Vagina (tissue), 2 donors: ENCODE data around the gene SLC28A1. TPM values are rescaled to one million over a fixed set of nuclear protein-coding genes. Genes with fewer than 3 reads are reported as not detected.

Source experiments
- DNase-seq, 2 donors: peaks; one replicate each; pipeline ENCODE4 v3.0.0-alpha.2; 2017; ENCODE audit errors: extremely low spot score in 2 of 2
- H3K27ac ChIP-seq: fragments of 200-600 bp; sonication (generic); one replicate; pipeline ENCODE4 v1.5.1; 2019
- H3K27me3 ChIP-seq: fragments of 200-600 bp; sonication (generic); one replicate; pipeline ENCODE4 v1.5.1; 2019
- H3K36me3 ChIP-seq, 2 donors: fragments of 200-600 bp; sonication (generic); one replicate each; pipeline ENCODE4 v1.5.1; 2017 to 2019
- H3K4me1 ChIP-seq: fragments of 200-600 bp; sonication (generic); one replicate; pipeline ENCODE4 v1.5.1; 2019
- H3K4me3 ChIP-seq, 2 donors: fragments of 200-600 bp; sonication (generic); 1 replicate in 1 of 2; 2 replicates in 1 of 2; pipeline ENCODE4 v1.5.1; 2016 to 2019
- H3K9me3 ChIP-seq: fragments of 200-600 bp; sonication (generic); one replicate; pipeline ENCODE4 v1.5.1; 2019
- POLR2A ChIP-seq, 2 donors: fragments of 450-650 bp; IDR thresholded peaks; one replicate each; pipeline ENCODE4 v1.6.1; 2017; ENCODE audit warnings: antibody characterized with exemption in 2 of 2, mild to moderate bottlenecking in 2 of 2, moderate library complexity in 2 of 2
- POLR2AphosphoS5 ChIP-seq, 2 donors: sonication (generic); formaldehyde crosslinking; IDR thresholded peaks; one replicate each; pipeline ENCODE4 v1.9.0; 2017; ENCODE audit warnings: antibody characterized with exemption in 2 of 2, mild to moderate bottlenecking in 2 of 2, low read depth in 1 of 2; ENCODE audit not compliant: insufficient read depth in 1 of 2
- intact Hi-C: fragments of 100-400 bp; cut with DNase I; formaldehyde crosslinking; loops from one replicate; pipeline ENCODE4 v1.15.1; 2023
- total RNA-seq: library from RNA; depleted of rRNA; stranded (reverse); fragments of >200 nt; gene quantifications from one replicate; pipeline ENCODE4 v1.2.3, GENCODE V29; 2016
- TF ChIP-seq, protein P1 (sequence below), 3 experiments: fragments of 450-650 bp in 2 of 3; fragments of 200-600 bp in 1 of 3; sonication (generic) in 1 of 3; IDR thresholded peaks; one replicate each; pipeline ENCODE4 v1.5.1; 2017 to 2019; ENCODE audit warnings: antibody characterized with exemption in 3 of 3, mild to moderate bottlenecking in 2 of 3, moderate library complexity in 2 of 3

Gene SLC28A1
- total RNA-seq, 1 donor from 2014 or later, result not detected

DNA sequence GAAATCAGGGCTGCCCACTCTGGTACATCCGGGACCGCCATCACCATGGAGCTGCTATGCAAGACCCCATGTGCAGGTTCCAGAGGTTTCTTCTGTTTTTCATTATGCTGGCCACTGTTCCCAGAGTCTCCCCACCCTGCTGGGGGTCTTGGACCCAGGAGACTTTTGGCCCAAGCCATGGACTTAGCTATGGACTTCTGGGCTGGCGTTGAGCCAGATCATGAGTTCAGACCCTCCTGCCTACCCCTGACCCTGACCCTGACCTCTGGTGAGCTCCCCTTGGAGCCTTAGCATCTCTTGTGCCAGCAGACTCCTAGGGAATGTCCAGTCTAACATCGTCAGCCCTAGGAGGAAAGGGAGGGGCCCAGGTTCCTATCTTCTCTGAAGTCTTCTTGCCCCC is 25.3 kb downstream of the SLC28A1 start:
- H3K36me3 ChIP-seq, result no peaks in the 10 kb centered on the region
- TF ChIP-seq POLR2A (IDR thresholded peaks at IDR 0.05) (no peak), POLR2AphosphoS5 (IDR thresholded peaks at IDR 0.05; ENCODE audit: insufficient read depth in 1 of 2, low read depth in 1 of 2) (no peak)
- TF ChIP-seq, protein P1, sequence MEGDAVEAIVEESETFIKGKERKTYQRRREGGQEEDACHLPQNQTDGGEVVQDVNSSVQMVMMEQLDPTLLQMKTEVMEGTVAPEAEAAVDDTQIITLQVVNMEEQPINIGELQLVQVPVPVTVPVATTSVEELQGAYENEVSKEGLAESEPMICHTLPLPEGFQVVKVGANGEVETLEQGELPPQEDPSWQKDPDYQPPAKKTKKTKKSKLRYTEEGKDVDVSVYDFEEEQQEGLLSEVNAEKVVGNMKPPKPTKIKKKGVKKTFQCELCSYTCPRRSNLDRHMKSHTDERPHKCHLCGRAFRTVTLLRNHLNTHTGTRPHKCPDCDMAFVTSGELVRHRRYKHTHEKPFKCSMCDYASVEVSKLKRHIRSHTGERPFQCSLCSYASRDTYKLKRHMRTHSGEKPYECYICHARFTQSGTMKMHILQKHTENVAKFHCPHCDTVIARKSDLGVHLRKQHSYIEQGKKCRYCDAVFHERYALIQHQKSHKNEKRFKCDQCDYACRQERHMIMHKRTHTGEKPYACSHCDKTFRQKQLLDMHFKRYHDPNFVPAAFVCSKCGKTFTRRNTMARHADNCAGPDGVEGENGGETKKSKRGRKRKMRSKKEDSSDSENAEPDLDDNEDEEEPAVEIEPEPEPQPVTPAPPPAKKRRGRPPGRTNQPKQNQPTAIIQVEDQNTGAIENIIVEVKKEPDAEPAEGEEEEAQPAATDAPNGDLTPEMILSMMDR (IDR thresholded peaks at IDR 0.05), result no peak
- H3K27ac ChIP-seq, result peak overlapping the region; percentile 84
- intact Hi-C loops, result no loop called here
- no peaks in the 10 kb centered on the region for H3K9me3 ChIP-seq
- H3K4me3 ChIP-seq, result no peak overlapping the region
- H3K27me3 ChIP-seq, result no peaks in the 10 kb centered on the region
- no peak for DNase-seq
- H3K4me1 ChIP-seq, result peaks cover 76% of the 10 kb centered on the region

DNA sequence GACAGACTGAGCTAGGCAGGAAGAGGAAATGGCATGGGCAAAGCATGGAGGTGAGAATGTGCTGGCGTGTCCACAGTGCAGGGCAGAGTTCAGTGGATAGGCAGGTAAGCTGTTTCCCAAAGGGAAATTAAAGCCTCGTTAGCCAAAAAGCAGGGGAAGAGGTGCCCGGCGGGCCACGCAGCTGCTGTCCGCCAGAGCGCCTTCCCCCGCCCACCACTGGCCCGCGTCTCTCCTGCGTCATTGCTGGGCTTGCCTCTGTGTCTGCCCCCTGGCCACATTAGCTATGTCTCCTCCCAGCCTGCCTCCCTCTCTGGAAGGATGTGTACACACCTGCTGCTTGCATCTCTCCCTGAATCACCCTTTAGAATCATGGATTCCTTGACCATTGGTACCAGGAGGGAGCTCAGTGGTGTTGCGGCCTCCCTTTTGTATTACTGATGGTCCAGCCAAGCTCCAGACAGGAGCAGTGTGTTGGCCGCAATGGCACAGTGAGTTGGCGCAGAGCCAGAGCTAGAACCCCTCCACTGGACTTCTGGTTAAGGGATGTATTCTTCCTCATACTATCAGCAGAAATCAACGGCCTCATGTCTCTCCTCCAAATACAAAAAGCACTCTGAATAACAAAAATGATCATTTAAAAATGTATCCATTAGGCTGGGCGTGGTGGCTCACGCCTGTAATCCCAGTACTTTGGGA is 26.6 kb downstream of the SLC28A1 start:
- H3K27me3 ChIP-seq, result no peaks in the 10 kb centered on the region
- H3K4me3 ChIP-seq, result no peak overlapping the region
- no peaks in the 10 kb centered on the region for H3K36me3 ChIP-seq
- intact Hi-C loops, result no loop called here
- peak overlapping the region; percentile 84 for H3K27ac ChIP-seq
- TF ChIP-seq POLR2AphosphoS5 (IDR thresholded peaks at IDR 0.05; ENCODE audit: insufficient read depth in 1 of 2, low read depth in 1 of 2) (no peak), POLR2A (IDR thresholded peaks at IDR 0.05) (no peak)
- TF ChIP-seq, protein P1 (IDR thresholded peaks at IDR 0.05), result no peak
- peaks cover 80% of the 10 kb centered on the region for H3K4me1 ChIP-seq
- DNase-seq, result no peak
- H3K9me3 ChIP-seq, result no peaks in the 10 kb centered on the region

DNA sequence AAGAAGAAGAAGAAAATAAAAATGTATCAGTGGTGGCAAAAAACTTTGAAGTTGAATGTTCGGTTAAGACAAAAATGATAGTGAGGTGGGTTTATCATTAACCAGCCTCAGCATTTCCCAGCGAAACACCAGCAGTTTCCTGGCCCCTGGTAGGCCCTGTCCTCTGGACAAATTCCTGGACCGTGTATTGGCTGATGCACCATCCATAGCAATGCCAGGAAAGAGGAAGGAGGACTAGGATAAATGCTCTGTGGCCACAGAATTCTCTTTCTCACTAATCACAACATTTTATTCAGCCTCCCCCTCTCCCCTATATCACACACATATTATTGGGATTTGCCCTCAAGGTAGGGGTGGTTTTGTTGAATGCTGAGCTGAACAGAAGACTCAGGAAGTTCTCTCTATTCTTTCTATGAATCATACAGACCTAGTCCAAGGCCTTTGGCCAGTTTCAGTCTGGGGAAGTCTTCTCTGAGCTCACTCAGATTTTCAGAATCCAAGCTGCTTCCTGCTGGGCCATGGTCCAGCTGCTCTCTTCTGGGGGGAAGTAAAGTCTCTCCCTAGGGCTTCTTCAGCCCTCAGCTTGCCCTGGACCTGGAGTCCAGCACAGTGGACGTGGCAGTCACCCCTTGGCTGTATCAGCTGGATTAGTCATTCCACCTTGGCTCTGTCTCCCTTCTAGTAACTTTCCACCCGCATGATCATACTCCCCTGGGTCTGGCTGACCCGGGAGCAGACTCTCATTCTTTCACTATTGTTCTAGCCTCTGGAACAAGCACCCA is 27.6 kb downstream of the SLC28A1 start:
- no peaks in the 10 kb centered on the region for H3K27me3 ChIP-seq
- H3K4me1 ChIP-seq, result peaks cover 76% of the 10 kb centered on the region
- peak in 1 of 2 donors; percentile 99 for DNase-seq
- no peaks in the 10 kb centered on the region for H3K9me3 ChIP-seq
- intact Hi-C loops, result no loop called here
- peak overlapping the region; percentile 84 for H3K27ac ChIP-seq
- peak; percentile 78 to 95 for TF ChIP-seq POLR2AphosphoS5 (IDR thresholded peaks at IDR 0.05; ENCODE audit: insufficient read depth in 1 of 2, low read depth in 1 of 2)
- TF ChIP-seq, protein P1 (IDR thresholded peaks at IDR 0.05), result no peak
- no peak for TF ChIP-seq POLR2A (IDR thresholded peaks at IDR 0.05)
- no peaks in the 10 kb centered on the region for H3K36me3 ChIP-seq
- H3K4me3 ChIP-seq, result no peak overlapping the region

DNA sequence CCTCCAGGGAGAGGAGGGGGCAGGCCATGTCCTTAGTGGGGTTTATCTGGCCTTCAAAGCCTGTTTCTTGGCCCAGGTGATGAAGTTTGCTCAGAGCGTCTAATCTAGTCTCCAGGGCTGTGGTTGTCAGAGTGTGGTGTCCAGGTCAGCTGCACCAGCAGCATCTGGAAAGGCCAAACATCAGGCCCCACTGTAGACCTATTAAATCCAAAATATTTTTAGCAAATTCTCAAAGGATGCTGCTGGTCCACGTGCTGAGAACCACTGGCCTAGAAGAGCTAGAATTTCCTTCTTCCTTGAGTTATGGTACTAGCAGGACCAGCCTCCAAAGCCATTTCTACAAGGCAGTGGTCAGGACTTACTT is 28.9 kb downstream of the SLC28A1 start:
- Histone ChIP-seq H3K27ac (peak overlapping the region; percentile 84), H3K4me1 (peaks cover 67% of the 10 kb centered on the region), H3K9me3 (no peaks in the 10 kb centered on the region), H3K4me3 (no peak overlapping the region), H3K36me3 (no peaks in the 10 kb centered on the region), H3K27me3 (no peaks in the 10 kb centered on the region)
- no peak for TF ChIP-seq POLR2AphosphoS5 (IDR thresholded peaks at IDR 0.05; ENCODE audit: insufficient read depth in 1 of 2, low read depth in 1 of 2)
- TF ChIP-seq, protein P1 (IDR thresholded peaks at IDR 0.05), result no peak
- TF ChIP-seq POLR2A (IDR thresholded peaks at IDR 0.05), result no peak
- intact Hi-C loops, result no loop called here
- no peak for DNase-seq

DNA sequence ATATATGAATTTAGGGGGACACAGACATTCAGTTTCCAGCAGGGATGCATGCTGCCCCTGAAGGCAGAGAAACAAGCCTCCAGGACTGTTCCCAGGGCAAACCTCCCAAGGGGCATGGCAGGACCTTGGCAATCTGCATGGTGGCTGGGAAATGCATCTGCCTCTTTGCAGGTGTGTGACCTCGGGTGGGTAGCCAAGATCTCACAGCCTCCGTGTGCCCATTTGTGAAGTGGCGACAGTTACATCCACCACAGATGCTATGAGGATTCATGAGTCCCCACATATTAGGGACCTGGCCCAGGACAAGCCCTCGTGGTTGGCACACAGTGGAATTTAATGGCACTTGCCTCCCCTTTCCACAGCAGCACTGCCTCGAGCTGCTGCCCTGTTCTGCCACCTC is 29.9 kb downstream of the SLC28A1 start:
- Histone ChIP-seq H3K4me1 (peaks cover 59% of the 10 kb centered on the region), H3K4me3 (no peak overlapping the region), H3K9me3 (no peaks in the 10 kb centered on the region), H3K36me3 (no peaks in the 10 kb centered on the region), H3K27me3 (no peaks in the 10 kb centered on the region), H3K27ac (peak overlapping the region; percentile 84)
- intact Hi-C loops, result no loop called here
- TF ChIP-seq, protein P1 (IDR thresholded peaks at IDR 0.05), result no peak
- TF ChIP-seq POLR2A (IDR thresholded peaks at IDR 0.05) (no peak), POLR2AphosphoS5 (IDR thresholded peaks at IDR 0.05; ENCODE audit: insufficient read depth in 1 of 2, low read depth in 1 of 2) (no peak)
- no peak for DNase-seq
